ENCODE measurements around the gene MAP2. TPM values are rescaled to one million over a fixed set of nuclear protein-coding genes. Genes with fewer than 3 reads are reported as not detected.

Gene MAP2
- total and polyA plus RNA-seq, 2 experiments from 2014 or later, result 2.9 to 4.4 TPM

DNA sequence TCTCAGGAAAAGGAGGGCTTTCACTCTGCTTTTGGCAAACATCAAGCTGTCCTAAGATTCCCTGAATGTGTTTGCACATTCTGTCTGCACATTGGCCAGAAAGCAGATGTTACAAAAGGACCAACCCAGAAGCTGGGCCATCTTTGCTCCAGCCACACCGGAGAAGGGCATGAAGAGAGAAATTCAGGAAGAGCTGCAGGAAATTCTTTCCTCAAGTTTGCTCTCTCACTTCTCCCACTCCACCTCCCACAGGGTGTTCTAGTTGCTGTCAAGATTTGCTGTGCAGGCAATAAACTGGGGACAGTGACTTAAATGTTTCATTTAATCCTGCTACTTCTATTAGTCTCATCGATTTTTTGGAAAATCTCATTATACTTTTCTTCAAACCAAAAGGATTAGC is 210.1 kb downstream of the MAP2 start:
- Histone ChIP-seq H3K4me1 (ENCODE audit: insufficient read depth) (peaks cover 15% of the 10 kb centered on the region), H3K4me3 (no peak overlapping the region), H2AFZ (peak overlapping the region; percentile 87; the same call in 1 of the 2 replicates), H3K79me2 (replicated peaks; ENCODE audit: insufficient read depth) (no peaks in the 10 kb centered on the region), H3K4me2 (no peak overlapping the region), H3K27ac (ENCODE audit: low read depth) (no peak overlapping the region), H3K36me3 (ENCODE audit: insufficient read depth) (no peaks in the 10 kb centered on the region), H3K27me3 (ENCODE audit: insufficient read depth) (no peaks in the 10 kb centered on the region), H4K20me1 (replicated peaks; ENCODE audit: insufficient read depth) (no peaks in the 10 kb centered on the region), H3F3A (replicated peaks; ENCODE audit: low read depth) (no peaks in the 10 kb centered on the region), H3K9me2 (ENCODE audit: insufficient read depth) (no peaks in the 10 kb centered on the region)
- ATAC-seq (no peak), DNase-seq (ENCODE audit: low spot score) (no peak)
- Mint-ChIP-seq H3K4me1 (peaks cover 13% of the 10 kb centered on the region), H3K27me3 (ENCODE audit: insufficient read depth, low read depth, poor library complexity) (no peaks in the 10 kb centered on the region), H3K27ac (no peak overlapping the region), H3K9me3 (no peaks in the 10 kb centered on the region), H3K36me3 (ENCODE audit: low read depth) (no peaks in the 10 kb centered on the region), H3K4me3 (no peak overlapping the region)
- TF ChIP-seq, protein P1, sequence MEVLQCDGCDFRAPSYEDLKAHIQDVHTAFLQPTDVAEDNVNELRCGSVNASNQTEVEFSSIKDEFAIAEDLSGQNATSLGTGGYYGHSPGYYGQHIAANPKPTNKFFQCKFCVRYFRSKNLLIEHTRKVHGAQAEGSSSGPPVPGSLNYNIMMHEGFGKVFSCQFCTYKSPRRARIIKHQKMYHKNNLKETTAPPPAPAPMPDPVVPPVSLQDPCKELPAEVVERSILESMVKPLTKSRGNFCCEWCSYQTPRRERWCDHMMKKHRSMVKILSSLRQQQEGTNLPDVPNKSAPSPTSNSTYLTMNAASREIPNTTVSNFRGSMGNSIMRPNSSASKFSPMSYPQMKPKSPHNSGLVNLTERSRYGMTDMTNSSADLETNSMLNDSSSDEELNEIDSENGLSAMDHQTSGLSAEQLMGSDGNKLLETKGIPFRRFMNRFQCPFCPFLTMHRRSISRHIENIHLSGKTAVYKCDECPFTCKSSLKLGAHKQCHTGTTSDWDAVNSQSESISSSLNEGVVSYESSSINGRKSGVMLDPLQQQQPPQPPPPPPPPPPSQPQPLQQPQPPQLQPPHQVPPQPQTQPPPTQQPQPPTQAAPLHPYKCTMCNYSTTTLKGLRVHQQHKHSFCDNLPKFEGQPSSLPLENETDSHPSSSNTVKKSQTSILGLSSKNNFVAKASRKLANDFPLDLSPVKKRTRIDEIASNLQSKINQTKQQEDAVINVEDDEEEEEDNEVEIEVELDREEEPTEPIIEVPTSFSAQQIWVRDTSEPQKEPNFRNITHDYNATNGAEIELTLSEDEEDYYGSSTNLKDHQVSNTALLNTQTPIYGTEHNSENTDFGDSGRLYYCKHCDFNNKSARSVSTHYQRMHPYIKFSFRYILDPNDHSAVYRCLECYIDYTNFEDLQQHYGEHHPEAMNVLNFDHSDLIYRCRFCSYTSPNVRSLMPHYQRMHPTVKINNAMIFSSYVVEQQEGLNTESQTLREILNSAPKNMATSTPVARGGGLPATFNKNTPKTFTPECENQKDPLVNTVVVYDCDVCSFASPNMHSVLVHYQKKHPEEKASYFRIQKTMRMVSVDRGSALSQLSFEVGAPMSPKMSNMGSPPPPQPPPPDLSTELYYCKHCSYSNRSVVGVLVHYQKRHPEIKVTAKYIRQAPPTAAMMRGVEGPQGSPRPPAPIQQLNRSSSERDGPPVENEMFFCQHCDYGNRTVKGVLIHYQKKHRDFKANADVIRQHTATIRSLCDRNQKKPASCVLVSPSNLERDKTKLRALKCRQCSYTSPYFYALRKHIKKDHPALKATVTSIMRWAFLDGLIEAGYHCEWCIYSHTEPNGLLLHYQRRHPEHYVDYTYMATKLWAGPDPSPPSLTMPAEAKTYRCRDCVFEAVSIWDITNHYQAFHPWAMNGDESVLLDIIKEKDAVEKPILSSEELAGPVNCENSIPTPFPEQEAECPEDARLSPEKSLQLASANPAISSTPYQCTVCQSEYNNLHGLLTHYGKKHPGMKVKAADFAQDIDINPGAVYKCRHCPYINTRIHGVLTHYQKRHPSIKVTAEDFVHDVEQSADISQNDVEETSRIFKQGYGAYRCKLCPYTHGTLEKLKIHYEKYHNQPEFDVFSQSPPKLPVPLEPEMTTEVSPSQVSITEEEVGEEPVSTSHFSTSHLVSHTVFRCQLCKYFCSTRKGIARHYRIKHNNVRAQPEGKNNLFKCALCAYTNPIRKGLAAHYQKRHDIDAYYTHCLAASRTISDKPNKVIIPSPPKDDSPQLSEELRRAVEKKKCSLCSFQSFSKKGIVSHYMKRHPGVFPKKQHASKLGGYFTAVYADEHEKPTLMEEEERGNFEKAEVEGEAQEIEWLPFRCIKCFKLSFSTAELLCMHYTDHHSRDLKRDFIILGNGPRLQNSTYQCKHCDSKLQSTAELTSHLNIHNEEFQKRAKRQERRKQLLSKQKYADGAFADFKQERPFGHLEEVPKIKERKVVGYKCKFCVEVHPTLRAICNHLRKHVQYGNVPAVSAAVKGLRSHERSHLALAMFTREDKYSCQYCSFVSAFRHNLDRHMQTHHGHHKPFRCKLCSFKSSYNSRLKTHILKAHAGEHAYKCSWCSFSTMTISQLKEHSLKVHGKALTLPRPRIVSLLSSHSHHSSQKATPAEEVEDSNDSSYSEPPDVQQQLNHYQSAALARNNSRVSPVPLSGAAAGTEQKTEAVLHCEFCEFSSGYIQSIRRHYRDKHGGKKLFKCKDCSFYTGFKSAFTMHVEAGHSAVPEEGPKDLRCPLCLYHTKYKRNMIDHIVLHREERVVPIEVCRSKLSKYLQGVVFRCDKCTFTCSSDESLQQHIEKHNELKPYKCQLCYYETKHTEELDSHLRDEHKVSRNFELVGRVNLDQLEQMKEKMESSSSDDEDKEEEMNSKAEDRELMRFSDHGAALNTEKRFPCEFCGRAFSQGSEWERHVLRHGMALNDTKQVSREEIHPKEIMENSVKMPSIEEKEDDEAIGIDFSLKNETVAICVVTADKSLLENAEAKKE (CRISPR knock-in tag; IDR thresholded peaks at IDR 0.05), result no peak
- TF ChIP-seq NANOG (IDR thresholded peaks at IDR 0.05; ENCODE audit: borderline replicate concordance) (no peak), EZH2phosphoT487 (IDR thresholded peaks at IDR 0.05; ENCODE audit: unreplicated experiment) (no peak), STAT1 (IDR thresholded peaks at IDR 0.05; ENCODE audit: unreplicated experiment) (no peak), ZNF331 (CRISPR knock-in tag; IDR thresholded peaks at IDR 0.05; ENCODE audit: low read depth) (no peak), ZNF114 (CRISPR knock-in tag; IDR thresholded peaks at IDR 0.05) (no peak), REST (IDR thresholded peaks at IDR 0.05; ENCODE audit: unreplicated experiment) (no peak), POLR2AphosphoS5 (IDR thresholded peaks at IDR 0.05; ENCODE audit: low read depth) (no peak), JUNB (IDR thresholded peaks at IDR 0.05; ENCODE audit: unreplicated experiment) (no peak), EZH2 (IDR thresholded peaks at IDR 0.05; ENCODE audit: low read depth, unreplicated experiment) (no peak), CREB1 (CRISPR knock-in tag; IDR thresholded peaks at IDR 0.05; ENCODE audit: low read depth) (no peak)
- TF ChIP-seq, protein P2, sequence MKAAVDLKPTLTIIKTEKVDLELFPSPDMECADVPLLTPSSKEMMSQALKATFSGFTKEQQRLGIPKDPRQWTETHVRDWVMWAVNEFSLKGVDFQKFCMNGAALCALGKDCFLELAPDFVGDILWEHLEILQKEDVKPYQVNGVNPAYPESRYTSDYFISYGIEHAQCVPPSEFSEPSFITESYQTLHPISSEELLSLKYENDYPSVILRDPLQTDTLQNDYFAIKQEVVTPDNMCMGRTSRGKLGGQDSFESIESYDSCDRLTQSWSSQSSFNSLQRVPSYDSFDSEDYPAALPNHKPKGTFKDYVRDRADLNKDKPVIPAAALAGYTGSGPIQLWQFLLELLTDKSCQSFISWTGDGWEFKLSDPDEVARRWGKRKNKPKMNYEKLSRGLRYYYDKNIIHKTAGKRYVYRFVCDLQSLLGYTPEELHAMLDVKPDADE (IDR thresholded peaks at IDR 0.05), result no peak
- TF ChIP-seq, protein P3, sequence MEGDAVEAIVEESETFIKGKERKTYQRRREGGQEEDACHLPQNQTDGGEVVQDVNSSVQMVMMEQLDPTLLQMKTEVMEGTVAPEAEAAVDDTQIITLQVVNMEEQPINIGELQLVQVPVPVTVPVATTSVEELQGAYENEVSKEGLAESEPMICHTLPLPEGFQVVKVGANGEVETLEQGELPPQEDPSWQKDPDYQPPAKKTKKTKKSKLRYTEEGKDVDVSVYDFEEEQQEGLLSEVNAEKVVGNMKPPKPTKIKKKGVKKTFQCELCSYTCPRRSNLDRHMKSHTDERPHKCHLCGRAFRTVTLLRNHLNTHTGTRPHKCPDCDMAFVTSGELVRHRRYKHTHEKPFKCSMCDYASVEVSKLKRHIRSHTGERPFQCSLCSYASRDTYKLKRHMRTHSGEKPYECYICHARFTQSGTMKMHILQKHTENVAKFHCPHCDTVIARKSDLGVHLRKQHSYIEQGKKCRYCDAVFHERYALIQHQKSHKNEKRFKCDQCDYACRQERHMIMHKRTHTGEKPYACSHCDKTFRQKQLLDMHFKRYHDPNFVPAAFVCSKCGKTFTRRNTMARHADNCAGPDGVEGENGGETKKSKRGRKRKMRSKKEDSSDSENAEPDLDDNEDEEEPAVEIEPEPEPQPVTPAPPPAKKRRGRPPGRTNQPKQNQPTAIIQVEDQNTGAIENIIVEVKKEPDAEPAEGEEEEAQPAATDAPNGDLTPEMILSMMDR (conservative IDR thresholded peaks at IDR 0.05; ENCODE audit: low read depth in 2 of 2), result no peak

Measured in GM23338 (cell line).